Occipital lobe (tissue), 2 donors: ENCODE measurements around the gene EML1. TPM values are rescaled to one million over a fixed set of nuclear protein-coding genes. Genes with fewer than 3 reads are reported as not detected.
"Not testable (repeated sequence)": the region's sequence is repeated elsewhere in the genome, so short reads cannot be mapped to it uniquely, and the experiment has no call there.

Experiments used
- DNase-seq: peaks from one replicate; lab custom pipeline; 2025; lab: John Stamatoyannopoulos, UW
- total RNA-seq: library from RNA; depleted of rRNA; stranded (reverse); fragments of >200 nt; gene quantifications from one replicate; pipeline ENCODE4 v1.2.3, GENCODE V29; 2014

EML1 gene
- total RNA-seq, 1 donor from 2014 or later: 137 TPM

- peak; percentile 72 for DNase-seq
Measured at GRCh38 chr14:99755629-99756603, 37.3 kb upstream of the EML1 start.

DNA sequence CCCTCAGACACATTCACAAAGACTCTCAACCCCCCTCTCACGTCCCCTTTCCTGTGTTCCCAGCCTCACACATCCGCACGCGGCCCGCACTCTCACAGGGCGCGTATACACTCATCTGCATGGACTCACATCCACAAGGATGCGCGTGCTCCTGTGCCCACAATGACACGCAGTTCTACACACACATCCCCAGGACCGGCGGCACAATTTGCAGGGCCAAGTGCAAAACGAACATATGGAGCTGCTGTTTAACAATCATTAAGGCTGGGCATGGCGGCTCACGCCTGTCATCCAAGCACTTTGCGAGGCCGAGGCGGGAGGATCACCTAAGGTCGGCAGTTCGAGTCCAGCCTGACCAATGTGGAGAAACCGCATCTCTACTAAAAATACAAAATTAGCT is 36.4 kb upstream of the EML1 start:
- DNase-seq: no peak

DNA sequence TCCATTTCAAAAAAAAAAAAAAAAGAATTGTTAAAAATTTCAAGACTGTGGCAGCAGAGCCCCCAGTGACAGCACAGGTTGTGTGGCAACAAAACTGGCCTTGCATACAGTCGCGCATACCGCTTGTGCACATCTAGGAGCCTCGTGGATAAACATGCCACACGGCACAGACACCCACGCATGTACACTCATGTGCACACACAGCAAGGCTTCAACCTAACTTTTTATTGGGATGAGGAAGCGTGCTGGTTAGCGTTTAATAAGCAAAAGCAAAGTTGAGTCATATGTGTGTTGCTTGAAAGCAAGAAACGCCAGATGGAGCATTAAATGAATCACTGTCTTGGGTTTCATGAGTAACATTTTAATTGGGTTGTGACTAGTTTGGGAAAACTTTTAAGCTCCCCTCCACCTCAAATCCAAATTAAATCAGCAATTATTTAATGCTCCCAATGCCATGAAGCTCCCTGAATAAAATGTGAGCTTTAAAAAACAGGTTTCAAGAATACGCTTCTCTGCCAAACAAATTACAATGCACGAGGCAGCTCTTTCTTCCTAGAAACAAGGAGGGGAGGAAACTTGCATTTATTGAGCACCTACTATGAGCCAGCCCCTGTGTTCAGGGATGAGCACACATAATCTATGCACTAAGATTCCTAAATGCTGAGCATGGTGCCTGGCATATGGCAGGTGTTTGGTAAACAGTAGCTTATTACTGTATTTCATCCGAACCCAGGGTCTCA is 35.7 kb upstream of the EML1 start:
- peak; percentile 28 for DNase-seq

GRCh38 chr14:99758121-99758821 is 34.9 kb upstream of the EML1 start:
- no peak for DNase-seq

- DNase-seq: no peak
Measured at GRCh38 chr14:99758872-99759545, 34.2 kb upstream of the EML1 start.

- no peak for DNase-seq
Measured at GRCh38 chr14:99759546-99759925, 33.7 kb upstream of the EML1 start.

DNA sequence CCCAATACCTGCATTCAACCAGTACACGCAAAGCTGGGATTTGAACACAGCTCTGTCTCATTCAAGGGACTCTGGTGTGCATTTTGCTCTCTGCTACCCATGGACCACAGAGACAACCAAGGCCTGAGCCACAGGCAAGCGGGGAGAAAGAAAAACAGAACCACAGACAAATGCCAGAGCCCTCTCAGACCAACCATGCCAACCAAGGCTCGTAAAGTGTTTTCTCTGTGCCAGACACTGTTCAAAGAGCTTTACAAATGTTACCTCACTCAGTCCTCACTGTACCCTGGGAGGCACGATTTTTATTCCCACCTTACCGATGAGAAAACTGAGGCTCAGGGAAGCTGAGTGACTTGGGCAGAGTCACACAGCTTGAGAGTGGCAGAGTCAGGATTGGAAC is 32.4 kb upstream of the EML1 start:
- DNase-seq: no peak

DNA sequence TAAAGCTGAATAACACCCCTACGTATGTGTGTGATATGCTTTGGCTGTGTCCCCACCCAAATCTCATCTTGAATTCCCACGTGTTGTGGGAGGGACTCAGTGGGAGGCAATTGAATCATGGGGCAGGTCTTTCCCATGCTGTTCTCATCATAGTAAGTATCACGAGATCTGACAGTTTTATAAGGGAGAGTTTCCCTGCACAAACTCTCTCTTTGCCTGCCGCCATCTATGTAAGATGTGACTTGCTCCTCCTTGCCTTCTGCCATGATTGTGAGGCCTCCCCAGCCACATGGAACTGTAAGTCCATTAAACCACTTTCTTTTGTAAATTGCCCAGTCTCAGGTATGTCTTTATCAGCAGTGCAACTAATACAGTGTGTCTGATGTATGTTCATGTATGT is 30.3 kb upstream of the EML1 start:
- DNase-seq: not testable (repeated sequence)

DNA sequence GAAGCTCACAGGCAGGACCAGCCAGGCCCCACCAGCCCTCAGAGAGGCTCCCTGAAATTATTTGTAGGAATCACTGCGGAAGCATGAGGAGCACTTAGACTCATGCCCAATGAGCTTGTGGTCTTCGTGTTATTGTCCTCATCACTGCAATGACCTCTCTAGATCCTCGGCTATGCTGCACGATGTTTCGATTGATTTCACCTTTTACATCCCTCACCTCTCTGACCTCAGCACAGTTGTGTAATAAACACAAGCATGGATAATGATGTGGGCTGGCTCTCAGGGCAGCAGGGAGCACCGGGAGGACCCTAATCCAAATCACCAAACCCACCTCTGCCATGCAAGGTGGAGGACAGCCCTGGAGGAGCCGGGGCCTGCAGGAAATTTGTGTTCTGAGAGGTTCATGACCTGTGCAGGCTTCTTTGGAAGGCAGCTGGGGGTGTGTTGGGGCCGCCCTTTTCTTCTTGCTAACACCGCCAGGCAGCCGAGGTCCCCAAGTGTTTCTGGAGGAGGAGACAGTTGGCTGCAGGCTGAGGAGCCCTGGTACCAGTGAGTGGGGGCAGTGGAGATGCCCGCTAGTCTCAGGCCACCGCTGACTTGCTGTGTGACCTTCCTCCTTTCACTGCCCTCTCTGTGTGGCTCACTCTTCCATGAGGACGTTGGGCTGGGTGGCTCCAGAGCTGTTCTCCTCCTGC is 29.5 kb upstream of the EML1 start:
- no peak for DNase-seq

- no peak for DNase-seq
Measured at GRCh38 chr14:99764222-99764706, 28.9 kb upstream of the EML1 start.

DNA sequence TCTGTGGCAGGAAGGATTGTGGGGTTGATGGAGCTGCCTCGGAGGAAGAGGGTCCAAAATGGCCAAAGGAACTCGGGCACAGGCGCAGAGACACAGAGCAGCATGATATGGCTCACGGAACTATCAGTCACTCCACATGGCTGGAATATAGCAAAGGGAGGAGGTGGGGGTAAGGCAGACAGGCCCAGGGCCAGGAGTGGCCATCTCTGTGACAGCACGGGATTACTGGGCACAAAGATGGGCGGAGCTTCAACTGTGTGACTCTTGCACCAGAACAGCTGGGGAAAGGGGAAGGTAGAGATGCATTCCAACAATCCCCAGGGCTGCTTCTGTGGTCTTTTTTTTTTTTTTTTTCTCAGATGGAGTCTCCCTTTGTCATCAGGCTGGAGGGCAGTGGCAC is 24.8 kb upstream of the EML1 start:
- DNase-seq: no peak

DNA sequence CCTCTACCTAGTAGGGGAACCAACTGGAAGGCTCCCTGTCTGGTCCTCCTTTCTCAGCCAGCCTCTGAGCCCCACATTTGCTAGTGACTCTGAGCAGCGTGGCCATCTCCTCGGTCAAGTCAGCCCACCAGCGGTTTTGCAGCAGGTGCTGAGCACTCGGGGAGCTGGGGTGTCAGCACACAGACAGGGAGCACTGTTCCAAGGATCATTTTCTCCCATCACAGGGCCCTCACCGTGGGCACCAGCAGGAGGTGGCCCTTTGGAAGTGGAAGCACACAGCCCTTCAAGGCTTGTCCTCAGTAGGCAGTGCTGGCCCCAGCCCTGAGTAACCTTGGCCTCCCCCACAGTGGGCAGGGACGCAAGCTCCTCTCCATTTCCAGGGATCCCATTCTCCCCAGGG is 24.1 kb upstream of the EML1 start:
- no peak for DNase-seq

GRCh38 chr14:99769799-99770198 is 23.4 kb upstream of the EML1 start:
- no peak for DNase-seq

GRCh38 chr14:99772371-99773283 is 20.6 kb upstream of the EML1 start:
- no peak for DNase-seq

GRCh38 chr14:99773521-99774497 is 19.4 kb upstream of the EML1 start:
- DNase-seq: no peak

DNA sequence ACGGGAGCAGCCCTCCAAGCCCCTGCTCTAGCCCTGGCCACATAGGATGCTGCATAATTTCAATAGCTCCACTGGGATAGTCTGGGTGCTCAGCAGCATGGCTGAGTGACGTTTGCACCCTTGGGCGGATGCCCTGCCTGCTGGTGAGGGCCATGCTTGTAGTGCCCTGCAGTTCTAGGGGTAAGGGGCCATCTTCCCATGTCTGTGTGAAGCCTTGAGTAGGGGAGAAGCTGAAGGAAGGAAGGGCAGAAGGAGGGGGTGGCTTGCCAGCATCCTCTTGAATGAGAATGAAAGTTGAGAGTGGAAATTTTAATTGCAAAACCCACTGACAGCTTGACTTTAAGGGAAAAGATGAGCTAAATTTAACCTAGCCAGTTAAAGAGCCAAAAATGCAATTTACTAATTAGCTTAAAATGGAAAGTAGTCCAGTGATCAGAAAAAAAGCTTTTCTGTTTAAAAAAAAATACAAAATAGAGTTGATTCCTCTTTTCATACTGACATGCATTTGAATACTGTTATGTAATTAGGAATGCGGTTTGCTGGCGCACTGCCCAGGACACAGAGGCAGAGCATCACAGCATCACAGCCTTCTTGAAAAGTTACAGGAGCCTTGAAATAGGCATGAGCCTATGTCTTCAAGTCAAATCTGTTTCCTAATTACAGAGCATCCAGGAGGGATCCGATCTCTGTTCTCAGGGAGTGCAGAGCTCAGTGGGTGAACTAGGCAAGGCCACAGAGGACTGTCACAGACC is 18.5 kb upstream of the EML1 start:
- DNase-seq: peak; percentile 70

GRCh38 chr14:99775351-99775750 is 17.9 kb upstream of the EML1 start:
- DNase-seq: no peak

- no peak for DNase-seq
Measured at GRCh38 chr14:99777951-99778350, 15.3 kb upstream of the EML1 start.
